IMR-90 (cell line): ENCODE measurements around the gene CFAP97D1. TPM values are rescaled to one million over a fixed set of nuclear protein-coding genes. Genes with fewer than 3 reads are reported as not detected.

Experiments used
- ATAC-seq: fragments of 200-7000 bp; cut with Tn5 transposase; 2 replicates; pipeline ENCODE4 v1.9.1; 2020; ENCODE audit warnings: low read depth, mild to moderate bottlenecking, moderate library complexity
- BruUV-seq: library from RNA; stranded (reverse); fragments of 400-500 nt; replicated peaks from 2 replicates; lab custom pipeline; 2021; lab: Mats Ljungman, UMichigan
- CTCF ChIA-PET: fragments of 300-600 bp; formaldehyde crosslinking; extraction: SDS; loops from one replicate; lab custom pipeline; 2021; ENCODE audit warnings: antibody characterized with exemption; lab: Yijun Ruan, JAX
- POLR2A ChIA-PET: fragments of 300-600 bp; sonication (Branson Sonifier 250); formaldehyde crosslinking; loops from one replicate; lab custom pipeline; 2022; ENCODE audit warnings: antibody characterized with exemption; ENCODE audit not compliant: unreplicated experiment; lab: Charles Lee
- DNase-seq: peaks from one replicate; pipeline ENCODE4 v3.0.0; 2013
- H2AFZ ChIP-seq: replicated peaks from 2 replicates; pipeline ENCODE3; 2013; ENCODE audit warnings: low read length, mild to moderate bottlenecking; ENCODE audit not compliant: poor library complexity
- H2AK5ac ChIP-seq: 2 replicates; pipeline ENCODE4 v1.6.1; 2013; ENCODE audit warnings: low read depth, low read length, inconsistent platforms
- H2AK9ac ChIP-seq: replicated peaks from 2 replicates; pipeline ENCODE3; 2013; ENCODE audit warnings: mild to moderate bottlenecking, low read depth, low read length, moderate library complexity; ENCODE audit not compliant: poor library complexity
- H2BK120ac ChIP-seq: 2 replicates; pipeline ENCODE4 v1.6.1; 2013; ENCODE audit warnings: low read depth, low read length, inconsistent platforms
- H2BK15ac ChIP-seq: 3 replicates; pipeline ENCODE4 v1.6.1; 2013; ENCODE audit warnings: low read depth, low read length, inconsistent platforms
- H2BK20ac ChIP-seq: 2 replicates; pipeline ENCODE4 v1.6.1; 2013; ENCODE audit warnings: low read depth, mild to moderate bottlenecking, inconsistent platforms, low read length, moderate library complexity
- H2BK5ac ChIP-seq: 2 replicates; pipeline ENCODE4 v1.6.1; 2013; ENCODE audit warnings: mild to moderate bottlenecking, low read depth, low read length, inconsistent platforms; ENCODE audit not compliant: poor library complexity, severe bottlenecking
- H3K14ac ChIP-seq: replicated peaks from 2 replicates; pipeline ENCODE4 v1.6.1; 2013; ENCODE audit warnings: low read depth, low read length, inconsistent platforms
- H3K18ac ChIP-seq: 2 replicates; pipeline ENCODE4 v1.6.1; 2013; ENCODE audit warnings: low read depth, low read length, control low read depth
- H3K23ac ChIP-seq: 2 replicates; pipeline ENCODE4 v1.6.1; 2013; ENCODE audit warnings: low read depth, low read length, inconsistent platforms
- H3K27ac ChIP-seq: 2 replicates; pipeline ENCODE4 v1.5.1; 2013; ENCODE audit warnings: mild to moderate bottlenecking, control low read depth, low read length; ENCODE audit not compliant: insufficient read depth
- H3K27me3 ChIP-seq: 2 replicates; pipeline ENCODE4 v1.6.1; 2013; ENCODE audit warnings: low read length; ENCODE audit not compliant: control insufficient read depth, insufficient read depth
- H3K36me3 ChIP-seq: 2 replicates; pipeline ENCODE4 v1.6.1; 2013; ENCODE audit warnings: low read length, mixed read lengths; ENCODE audit not compliant: control insufficient read depth, insufficient read depth
- H3K4ac ChIP-seq: 2 replicates; pipeline ENCODE4 v1.6.1; 2013; ENCODE audit warnings: low read depth, low read length, inconsistent platforms
- H3K4me1 ChIP-seq: 2 replicates; pipeline ENCODE4 v1.6.1; 2013; ENCODE audit warnings: low read length, mixed read lengths; ENCODE audit not compliant: control insufficient read depth, insufficient read depth
- H3K4me2 ChIP-seq: 2 replicates; pipeline ENCODE4 v1.6.1; 2013; ENCODE audit warnings: low read depth, mild to moderate bottlenecking, control low read depth, low read length, moderate library complexity
- H3K4me3 ChIP-seq: 2 replicates; pipeline ENCODE4 v1.5.1; 2013; ENCODE audit warnings: low read depth, mild to moderate bottlenecking, control low read depth, low read length, moderate library complexity; ENCODE audit not compliant: insufficient read depth
- H3K56ac ChIP-seq: 2 replicates; pipeline ENCODE4 v1.6.1; 2013; ENCODE audit warnings: low read length, inconsistent platforms; ENCODE audit not compliant: insufficient read depth; ENCODE audit errors: extremely low read depth
- H3K79me1 ChIP-seq, 2 experiments: 2 replicates each; pipeline ENCODE4 v1.6.1; 2013; ENCODE audit warnings: low read length in 2 of 2, inconsistent platforms in 1 of 2, low read depth in 1 of 2
- H3K9ac ChIP-seq: 2 replicates; pipeline ENCODE4 v1.6.1; 2013; ENCODE audit warnings: low read depth, low read length, control low read depth
- H3K9me1 ChIP-seq: 2 replicates; pipeline ENCODE4 v1.6.1; 2013; ENCODE audit warnings: low read length, inconsistent platforms; ENCODE audit not compliant: insufficient read depth
- H3K9me3 ChIP-seq: 2 replicates; pipeline ENCODE4 v1.6.1; 2013; ENCODE audit warnings: low read length; ENCODE audit not compliant: control insufficient read depth, insufficient read depth
- H4K20me1 ChIP-seq: 2 replicates; pipeline ENCODE4 v1.6.1; 2013; ENCODE audit warnings: low read length, inconsistent platforms; ENCODE audit not compliant: insufficient read depth
- H4K5ac ChIP-seq: 2 replicates; pipeline ENCODE4 v1.6.1; 2013; ENCODE audit warnings: mild to moderate bottlenecking, low read depth, low read length, control low read depth
- H4K8ac ChIP-seq, 2 experiments: 2 replicates each; pipeline ENCODE4 v1.6.1; 2013; ENCODE audit warnings: low read depth in 2 of 2, low read length in 2 of 2, control low read depth in 1 of 2, inconsistent platforms in 1 of 2
- H4K91ac ChIP-seq: 2 replicates; pipeline ENCODE4 v1.6.1; 2013; ENCODE audit warnings: low read depth, low read length, inconsistent platforms; ENCODE audit not compliant: insufficient read depth
- BHLHE40 ChIP-seq: fragments of 150-350 bp; IDR thresholded peaks from 2 replicates; pipeline ENCODE4 v1.6.1; 2016; ENCODE audit warnings: mild to moderate bottlenecking, low read depth, low read length
- CEBPB ChIP-seq: IDR thresholded peaks from 2 replicates; pipeline ENCODE4 v1.6.1; 2012; ENCODE audit warnings: low read depth, low read length, improper control_type of control experiment
- CHD1 ChIP-seq: IDR thresholded peaks from 2 replicates; pipeline ENCODE4 v1.6.1; 2012; ENCODE audit warnings: low read depth, low read length, improper control_type of control experiment
- FOS ChIP-seq: fragments of 150-350 bp; IDR thresholded peaks from 2 replicates; pipeline ENCODE4 v1.6.1; 2016; ENCODE audit warnings: low read depth, low read length
- MAFK ChIP-seq: IDR thresholded peaks from 2 replicates; pipeline ENCODE4 v1.6.1; 2012; ENCODE audit warnings: low read depth, low read length, improper control_type of control experiment
- MAZ ChIP-seq: IDR thresholded peaks from 2 replicates; pipeline ENCODE4 v1.6.1; 2012; ENCODE audit warnings: low read depth, mild to moderate bottlenecking, low read length, improper control_type of control experiment, moderate library complexity, borderline replicate concordance
- MXI1 ChIP-seq: IDR thresholded peaks from 2 replicates; pipeline ENCODE4 v1.6.1; 2012; ENCODE audit warnings: low read depth, mild to moderate bottlenecking, low read length, moderate library complexity, borderline replicate concordance
- NFE2L2 ChIP-seq: fragments of 150-350 bp; IDR thresholded peaks from 2 replicates; pipeline ENCODE4 v1.6.1; 2016; ENCODE audit warnings: low read depth, mild to moderate bottlenecking, low read length
- POLR2A ChIP-seq: IDR thresholded peaks from 2 replicates; pipeline ENCODE4 v1.6.1; 2012; ENCODE audit warnings: mild to moderate bottlenecking, low read depth, low read length
- RAD21 ChIP-seq: IDR thresholded peaks from 2 replicates; pipeline ENCODE4 v1.6.1; 2012; ENCODE audit warnings: low read length, improper control_type of control experiment
- RCOR1 ChIP-seq: IDR thresholded peaks from 2 replicates; pipeline ENCODE4 v1.6.1; 2012; ENCODE audit warnings: mild to moderate bottlenecking, low read length, improper control_type of control experiment; ENCODE audit not compliant: insufficient replicate concordance
- RFX5 ChIP-seq: IDR thresholded peaks from 2 replicates; pipeline ENCODE4 v1.8.0; 2012; ENCODE audit warnings: low read depth, mild to moderate bottlenecking, low read length, moderate library complexity
- SMC3 ChIP-seq: fragments of 150-350 bp; IDR thresholded peaks from 2 replicates; pipeline ENCODE4 v1.6.1; 2016; ENCODE audit warnings: low read depth, mild to moderate bottlenecking, antibody characterized with exemption, low read length, moderate library complexity
- WGBS, 2 experiments: methylation state at CpG; one replicate each; pipeline versions ENCODE4 v1.1.5 to v1.1.7; 2013; ENCODE audit warnings: missing lambda C conversion rate in 2 of 2; ENCODE audit not compliant: insufficient read length in 1 of 2; ENCODE audit errors: extremely low coverage in 2 of 2; 5-methylcytosine and 5-hydroxymethylcytosine counted together
- dilution Hi-C: fragments of 300-500 bp; cut with HindIII; formaldehyde crosslinking; loops from one replicate; pipeline ENCODE4 v1.14.3; 2018; ENCODE audit warnings: low sequenced_read_pairs; ENCODE audit not compliant: unreplicated experiment
- in situ Hi-C: fragments of 300-500 bp; cut with MboI; formaldehyde crosslinking; loops from 3 replicates; pipeline ENCODE4 v1.14.3; 2019; ENCODE audit warnings: low sequenced_read_pairs, inconsistent platforms, mixed read lengths
- intact Hi-C: fragments of 100-400 bp; cut with micrococcal nuclease; formaldehyde crosslinking; loops from 2 replicates; pipeline ENCODE4 v1.10.0; 2022
- polyA plus RNA-seq, 3 experiments: library from polyadenylated mRNA; depleted of rRNA; stranded (reverse); fragments of >200 nt; gene quantifications; 2 replicates each; pipeline ENCODE4 v1.2.3, GENCODE V29; 2012; ENCODE audit warnings: low replicate concordance in 1 of 3
- total RNA-seq: library from RNA; depleted of rRNA; stranded (reverse); fragments of >200 nt; gene quantifications from 2 replicates; pipeline ENCODE4 v1.2.3, GENCODE V29; 2012
- TF ChIP-seq, protein P1 (sequence below): fragments of 150-350 bp; IDR thresholded peaks from 2 replicates; pipeline ENCODE4 v1.6.1; 2017; ENCODE audit warnings: mild to moderate bottlenecking, antibody characterized with exemption, low read length, low read depth
- TF ChIP-seq, protein P2 (sequence below): fragments of 150-350 bp; IDR thresholded peaks from 2 replicates; pipeline ENCODE4 v1.6.1; 2016; ENCODE audit warnings: low read depth, mild to moderate bottlenecking, low read length, moderate library complexity, borderline replicate concordance
- TF ChIP-seq, protein P3 (sequence below): conservative IDR thresholded peaks from 2 replicates; pipeline ENCODE4 v1.5.1; 2012; ENCODE audit warnings: mild to moderate bottlenecking, low read depth, low read length, improper control_type of control experiment

CFAP97D1 gene
- total and polyA plus RNA-seq, 2 of the 4 experiments (the other 2 are of a cell fraction) = under 0.01 TPM; not detected in 1

DNA sequence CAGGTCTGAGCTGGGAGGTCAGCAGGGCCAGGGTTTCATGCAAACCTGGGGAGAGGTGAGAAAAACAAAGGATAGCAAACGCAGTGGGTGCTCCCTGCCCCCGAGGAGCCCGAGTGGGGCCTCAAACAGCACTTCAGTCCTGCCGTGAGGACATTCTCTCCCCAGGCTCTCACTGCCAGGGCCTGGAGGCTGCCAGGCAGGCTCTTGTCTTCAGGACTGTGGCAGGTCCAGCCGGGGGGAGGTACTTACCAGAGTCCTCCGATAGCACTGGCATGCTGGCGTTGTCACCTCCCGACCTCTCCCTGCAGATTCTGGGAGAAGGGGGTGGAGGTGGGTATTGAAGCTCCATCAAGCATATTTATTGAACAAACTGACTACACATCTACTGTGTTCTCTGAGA, 51.4 kb downstream of the CFAP97D1 start:
- H3K4me2 ChIP-seq = no peak overlapping the region
- BruUV-seq = no TSS peak

More for the DNA sequence above, 51.4 kb downstream of the CFAP97D1 start:
- H3K18ac ChIP-seq = no peak overlapping the region
- intact Hi-C loops = loop anchor here (2.0 kb wide), 1 partner anchor 53 kb away; the partner anchor contains the start of gene DUSP3
- 0 out of 2 replicates have a peak overlapping the region, but pooled peaks have one; percentile 49 for H3K23ac ChIP-seq
- H2AK9ac ChIP-seq = peak overlapping the region; percentile 33
- H3K9ac ChIP-seq = no peak overlapping the region
- H4K5ac ChIP-seq = no peak overlapping the region
- CTCF ChIA-PET = interaction anchor here (1.1 to 1.8 kb wide), 2 partner anchors 10 to 65 kb away, joined by 3 read pairs; no protein-coding TSS in a partner anchor
- no peak overlapping the region for H2BK20ac ChIP-seq
- no CpG with 5 or more reads among the region's 8 CpGs for WGBS, 2 experiments
- H3K4me3 ChIP-seq = no peak overlapping the region
- H4K20me1 ChIP-seq = 0 out of 2 replicates have a peak, but pooled peaks cover 6% of the 10 kb centered on the region
- H3K4ac ChIP-seq = peak overlapping the region; percentile 64; the same call in 1 of the 2 replicates
- no peak overlapping the region for H4K91ac ChIP-seq
- DNase-seq = no peak
- no peak overlapping the region for H3K56ac ChIP-seq
- H2AFZ ChIP-seq = no peak overlapping the region
- POLR2A ChIA-PET = no interaction called here
- H3K4me1 ChIP-seq = peaks cover 5% of the 10 kb centered on the region
- peaks cover 11% of the 10 kb centered on the region; the same call in 1 of the 2 replicates for H3K9me1 ChIP-seq
- no peak overlapping the region for H3K27ac ChIP-seq
- no peak for TF ChIP-seq CEBPB
- TF ChIP-seq, protein P1, sequence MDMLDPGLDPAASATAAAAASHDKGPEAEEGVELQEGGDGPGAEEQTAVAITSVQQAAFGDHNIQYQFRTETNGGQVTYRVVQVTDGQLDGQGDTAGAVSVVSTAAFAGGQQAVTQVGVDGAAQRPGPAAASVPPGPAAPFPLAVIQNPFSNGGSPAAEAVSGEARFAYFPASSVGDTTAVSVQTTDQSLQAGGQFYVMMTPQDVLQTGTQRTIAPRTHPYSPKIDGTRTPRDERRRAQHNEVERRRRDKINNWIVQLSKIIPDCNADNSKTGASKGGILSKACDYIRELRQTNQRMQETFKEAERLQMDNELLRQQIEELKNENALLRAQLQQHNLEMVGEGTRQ = no peak
- TF ChIP-seq, protein P2, sequence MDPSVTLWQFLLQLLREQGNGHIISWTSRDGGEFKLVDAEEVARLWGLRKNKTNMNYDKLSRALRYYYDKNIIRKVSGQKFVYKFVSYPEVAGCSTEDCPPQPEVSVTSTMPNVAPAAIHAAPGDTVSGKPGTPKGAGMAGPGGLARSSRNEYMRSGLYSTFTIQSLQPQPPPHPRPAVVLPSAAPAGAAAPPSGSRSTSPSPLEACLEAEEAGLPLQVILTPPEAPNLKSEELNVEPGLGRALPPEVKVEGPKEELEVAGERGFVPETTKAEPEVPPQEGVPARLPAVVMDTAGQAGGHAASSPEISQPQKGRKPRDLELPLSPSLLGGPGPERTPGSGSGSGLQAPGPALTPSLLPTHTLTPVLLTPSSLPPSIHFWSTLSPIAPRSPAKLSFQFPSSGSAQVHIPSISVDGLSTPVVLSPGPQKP = no peak
- TF ChIP-seq MAZ = no peak
- TF ChIP-seq, protein P3, sequence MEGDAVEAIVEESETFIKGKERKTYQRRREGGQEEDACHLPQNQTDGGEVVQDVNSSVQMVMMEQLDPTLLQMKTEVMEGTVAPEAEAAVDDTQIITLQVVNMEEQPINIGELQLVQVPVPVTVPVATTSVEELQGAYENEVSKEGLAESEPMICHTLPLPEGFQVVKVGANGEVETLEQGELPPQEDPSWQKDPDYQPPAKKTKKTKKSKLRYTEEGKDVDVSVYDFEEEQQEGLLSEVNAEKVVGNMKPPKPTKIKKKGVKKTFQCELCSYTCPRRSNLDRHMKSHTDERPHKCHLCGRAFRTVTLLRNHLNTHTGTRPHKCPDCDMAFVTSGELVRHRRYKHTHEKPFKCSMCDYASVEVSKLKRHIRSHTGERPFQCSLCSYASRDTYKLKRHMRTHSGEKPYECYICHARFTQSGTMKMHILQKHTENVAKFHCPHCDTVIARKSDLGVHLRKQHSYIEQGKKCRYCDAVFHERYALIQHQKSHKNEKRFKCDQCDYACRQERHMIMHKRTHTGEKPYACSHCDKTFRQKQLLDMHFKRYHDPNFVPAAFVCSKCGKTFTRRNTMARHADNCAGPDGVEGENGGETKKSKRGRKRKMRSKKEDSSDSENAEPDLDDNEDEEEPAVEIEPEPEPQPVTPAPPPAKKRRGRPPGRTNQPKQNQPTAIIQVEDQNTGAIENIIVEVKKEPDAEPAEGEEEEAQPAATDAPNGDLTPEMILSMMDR = no peak
- TF ChIP-seq NFE2L2 = no peak
- TF ChIP-seq FOS = no peak
- no peak for TF ChIP-seq RAD21
- no peak for TF ChIP-seq MXI1
- TF ChIP-seq BHLHE40 = no peak
- TF ChIP-seq RCOR1 = no peak
- no peak for TF ChIP-seq RFX5
- no peak for TF ChIP-seq SMC3
- TF ChIP-seq POLR2A = no peak
- no peak for TF ChIP-seq CHD1
- TF ChIP-seq MAFK = no peak
- H3K9me3 ChIP-seq = no peaks in the 10 kb centered on the region
- H4K8ac ChIP-seq = peak overlapping the region in 1 of 2 experiments; percentile 32; a peak in 1 of 4 replicates
- no peak overlapping the region for H2BK120ac ChIP-seq
- peak overlapping the region; percentile 8; the same call in 1 of the 2 replicates for H2AK5ac ChIP-seq
- H3K36me3 ChIP-seq = peaks cover 22% of the 10 kb centered on the region
- peaks cover 11 to 40% of the 10 kb centered on the region in 2 experiments for H3K79me1 ChIP-seq
- dilution Hi-C loops = no loop called here
- peak overlapping the region; percentile 84 for H3K14ac ChIP-seq
- no peak overlapping the region for H2BK5ac ChIP-seq
- no peak for ATAC-seq
- no peak overlapping the region for H2BK15ac ChIP-seq
- in situ Hi-C loops = no loop called here
- no peaks in the 10 kb centered on the region for H3K27me3 ChIP-seq
